Caco-2 (cell line): ENCODE data around the gene UCHL5. TPM values are rescaled to one million over a fixed set of nuclear protein-coding genes. Genes with fewer than 3 reads are reported as not detected.

Experiments
- BruUV-seq: library from RNA; stranded (reverse); fragments of 400-500 nt; replicated peaks from 2 replicates; lab custom pipeline; 2021; lab: Mats Ljungman, UMichigan
- CTCF ChIA-PET: fragments of 300-600 bp; sonication (Branson Sonifier 250); formaldehyde crosslinking; loops from one replicate; lab custom pipeline; 2022; ENCODE audit warnings: antibody characterized with exemption; lab: Charles Lee
- POLR2A ChIA-PET: fragments of 300-600 bp; sonication (Branson Sonifier 250); formaldehyde crosslinking; loops from one replicate; lab custom pipeline; 2022; ENCODE audit warnings: antibody characterized with exemption; lab: Charles Lee
- DNase-seq, 2 experiments: peaks; one replicate each; pipeline versions ENCODE4 v3.0.0 to v3.0.0-alpha.2; 2020 to 2022
- H3K27me3 ChIP-seq: replicated peaks from 2 replicates; pipeline ENCODE4 v1.6.0; 2011; ENCODE audit warnings: low read length; ENCODE audit not compliant: control insufficient read depth, insufficient read depth
- H3K36me3 ChIP-seq: 2 replicates; pipeline ENCODE4 v1.5.1; 2011; ENCODE audit warnings: low read length; ENCODE audit not compliant: control insufficient read depth, insufficient read depth
- H3K4me1 ChIP-seq: fragments of 250-450 bp; sonication (Bioruptor Pico); 2 replicates; pipeline ENCODE4 v1.5.1; 2020; ENCODE audit warnings: mild to moderate bottlenecking
- H3K4me3 ChIP-seq: 2 replicates; pipeline ENCODE4 v1.5.1; 2011; ENCODE audit warnings: low read depth, mild to moderate bottlenecking, control low read depth, low read length
- H3K9me3 ChIP-seq: fragments of 250-450 bp; sonication (Bioruptor Pico); 2 replicates; pipeline ENCODE4 v1.5.1; 2020; ENCODE audit warnings: mild to moderate bottlenecking, moderate library complexity
- H3K27ac Mint-ChIP-seq: one replicate; pipeline ENCODE4 v1.8.0; 2022; ENCODE audit warnings: mixed read lengths; ENCODE audit not compliant: unreplicated experiment
- H3K27me3 Mint-ChIP-seq: one replicate; pipeline ENCODE4 v1.8.0; 2022; ENCODE audit warnings: mixed read lengths; ENCODE audit not compliant: insufficient read depth, unreplicated experiment
- H3K36me3 Mint-ChIP-seq: one replicate; pipeline ENCODE4 v1.8.0; 2022; ENCODE audit warnings: mild to moderate bottlenecking, mixed read lengths; ENCODE audit not compliant: insufficient read depth, unreplicated experiment
- H3K4me1 Mint-ChIP-seq: one replicate; pipeline ENCODE4 v1.8.0; 2022; ENCODE audit warnings: low read depth, mixed read lengths; ENCODE audit not compliant: unreplicated experiment
- H3K4me3 Mint-ChIP-seq: one replicate; pipeline ENCODE4 v1.8.0; 2022; ENCODE audit warnings: mild to moderate bottlenecking, moderate library complexity, mixed read lengths; ENCODE audit not compliant: unreplicated experiment
- H3K9me3 Mint-ChIP-seq: one replicate; pipeline ENCODE4 v1.8.0; 2022; ENCODE audit warnings: mixed read lengths; ENCODE audit not compliant: unreplicated experiment
- CTCF ChIP-seq, 2 experiments: fragments of 200-600 bp in 1 of 2; IDR thresholded peaks; 1 replicate in 1 of 2; 2 replicates in 1 of 2; pipeline versions ENCODE4 v1.5.1 to v1.8.0; 2011 to 2022; ENCODE audit warnings: antibody characterized with exemption in 1 of 2, control low read depth in 1 of 2, inconsistent platforms in 1 of 2, low read depth in 1 of 2, low read length in 1 of 2, mild to moderate bottlenecking in 1 of 2, moderate library complexity in 1 of 2; ENCODE audit not compliant: insufficient read depth in 1 of 2, severe bottlenecking in 1 of 2, unreplicated experiment in 1 of 2
- intact Hi-C: fragments of 100-400 bp; cut with micrococcal nuclease; formaldehyde crosslinking; loops from one replicate; pipeline ENCODE4 v1.10.0; 2022; ENCODE audit not compliant: unreplicated experiment
- total RNA-seq: library from RNA; stranded (reverse); gene quantifications from 2 replicates; pipeline ENCODE4 v1.2.3, GENCODE V29; 2022

The UCHL5 gene
- total RNA-seq, 1 experiment from 2014 or later: 49.6 TPM

- TF ChIP-seq CTCF (IDR thresholded peaks at IDR 0.05; ENCODE audit: insufficient read depth in 1 of 2, low read depth in 1 of 2, low read length in 1 of 2, severe bottlenecking in 1 of 2, unreplicated experiment in 1 of 2): no peak
- no peak overlapping the region for H3K4me3 Mint-ChIP-seq
- no peaks in the 10 kb centered on the region for H3K36me3 Mint-ChIP-seq
- Histone ChIP-seq H3K4me3 (no peak overlapping the region), H3K36me3 (no peaks in the 10 kb centered on the region), H3K4me1 (no peaks in the 10 kb centered on the region), H3K9me3 (no peaks in the 10 kb centered on the region), H3K27me3 (no peaks in the 10 kb centered on the region)
- intact Hi-C loops: no loop called here
- DNase-seq: no peak
- POLR2A ChIA-PET: no interaction called here
- H3K27me3 Mint-ChIP-seq: no peaks in the 10 kb centered on the region
- CTCF ChIA-PET: no interaction called here
- H3K4me1 Mint-ChIP-seq: no peaks in the 10 kb centered on the region
- BruUV-seq: no TSS peak
- no peaks in the 10 kb centered on the region for H3K9me3 Mint-ChIP-seq
- H3K27ac Mint-ChIP-seq: no peak overlapping the region
Observed at GRCh38 chr1:192967211-192967877, 91.8 kb downstream of the UCHL5 start.

GRCh38 chr1:192966073-192966472 lies 93.1 kb downstream of the UCHL5 start:
- no peak for DNase-seq
- no TSS peak for BruUV-seq
- Mint-ChIP-seq H3K36me3 (no peaks in the 10 kb centered on the region), H3K4me1 (no peaks in the 10 kb centered on the region), H3K4me3 (no peak overlapping the region), H3K9me3 (no peaks in the 10 kb centered on the region), H3K27me3 (no peaks in the 10 kb centered on the region), H3K27ac (no peak overlapping the region)
- ChIA-PET POLR2A (no interaction called here), CTCF (no interaction called here)
- no peaks in the 10 kb centered on the region for H3K9me3 ChIP-seq
- H3K4me3 ChIP-seq: no peak overlapping the region
- TF ChIP-seq CTCF (IDR thresholded peaks at IDR 0.05; ENCODE audit: insufficient read depth in 1 of 2, low read depth in 1 of 2, low read length in 1 of 2, severe bottlenecking in 1 of 2, unreplicated experiment in 1 of 2): no peak
- intact Hi-C loops: no loop called here
- H3K4me1 ChIP-seq: no peaks in the 10 kb centered on the region
- no peaks in the 10 kb centered on the region for H3K27me3 ChIP-seq
- H3K36me3 ChIP-seq: no peaks in the 10 kb centered on the region

- TF ChIP-seq CTCF (IDR thresholded peaks at IDR 0.05; ENCODE audit: insufficient read depth in 1 of 2, low read depth in 1 of 2, low read length in 1 of 2, severe bottlenecking in 1 of 2, unreplicated experiment in 1 of 2): no peak
- BruUV-seq: no TSS peak
- Mint-ChIP-seq H3K9me3 (no peaks in the 10 kb centered on the region), H3K4me1 (no peaks in the 10 kb centered on the region), H3K27me3 (no peaks in the 10 kb centered on the region), H3K27ac (no peak overlapping the region), H3K4me3 (no peak overlapping the region), H3K36me3 (no peaks in the 10 kb centered on the region)
- CTCF ChIA-PET: no interaction called here
- no peak for DNase-seq
- POLR2A ChIA-PET: no interaction called here
- H3K9me3 ChIP-seq: no peaks in the 10 kb centered on the region
- H3K4me3 ChIP-seq: no peak overlapping the region
- H3K36me3 ChIP-seq: no peaks in the 10 kb centered on the region
- intact Hi-C loops: no loop called here
- H3K27me3 ChIP-seq: no peaks in the 10 kb centered on the region
- H3K4me1 ChIP-seq: no peaks in the 10 kb centered on the region
Observed at GRCh38 chr1:192962901-192963300, 96.3 kb downstream of the UCHL5 start.

Other genes with a start within 250 kb of the UCHL5 start
- gene RO60, start 252 bp upstream of the UCHL5 start, total RNA-seq: 49.2 and 50.0 TPM in 2 replicates
- 20.7 and 21.5 TPM in 2 replicates for gene GLRX2, start 46.1 kb upstream of the UCHL5 start, total RNA-seq
- gene CDC73, start 62.7 kb upstream of the UCHL5 start, total RNA-seq: 48.9 and 50.5 TPM in 2 replicates
- gene B3GALT2, start 127.3 kb upstream of the UCHL5 start, total RNA-seq: not detected in 2 replicates